ENCODE results near the gene NRIP1.
"Not testable (repeated sequence)": the region's sequence is repeated elsewhere in the genome, so short reads cannot be mapped to it uniquely, and the experiment has no call there.

GRCh38 chr21:15031362-15031761 is 33.4 kb downstream of the NRIP1 start:
- TF ChIP-seq POLR2A, CTCF, POLR2AphosphoS5, EP300 (IDR thresholded peaks at IDR 0.05): not testable (repeated sequence)

Data from gastroesophageal sphincter (tissue), 3 donors.